ENCODE results near the gene DSE. TPM values are rescaled to one million over a fixed set of nuclear protein-coding genes. Genes with fewer than 3 reads are reported as not detected.

Gene DSE
- polyA plus RNA-seq, 6 donors from 2014 or later = 6.9 to 28.5 (median 21.2) TPM

Other genes with a start within 250 kb of the DSE start
- gene COL10A1, start 244.8 kb upstream of the DSE start, polyA plus RNA-seq (ENCODE audit: low read depth in 6 of 6) = under 1 TPM in 3 of 6 donors, not detected in 3; 0.12 to 0.18 (median 0.16) TPM
- 10 to 100 TPM; 11.6 to 17.8 (median 14.4) TPM for gene TSPYL4, start 116.9 kb upstream of the DSE start, polyA plus RNA-seq (ENCODE audit: low read depth in 6 of 6)
- gene TSPYL1, start 91.0 kb upstream of the DSE start, polyA plus RNA-seq (ENCODE audit: low read depth in 6 of 6) = 10 to 100 TPM; 51.5 to 94.2 (median 68.1) TPM
- gene CALHM6, start 90.4 kb downstream of the DSE start, polyA plus RNA-seq (ENCODE audit: low read depth in 6 of 6) = 1,000 to 10,000 TPM in 1 of 6 donors, 100 to 1,000 TPM in 5; 687 to 1,118 (median 783) TPM
- not detected for gene CALHM5, start 140.7 kb downstream of the DSE start, polyA plus RNA-seq (ENCODE audit: low read depth in 6 of 6)
- under 1 TPM in 3 of 6 donors, not detected in 3; 0.24 to 0.84 (median 0.38) TPM for gene TRAPPC3L, start 174.7 kb downstream of the DSE start, polyA plus RNA-seq (ENCODE audit: low read depth in 6 of 6)
- under 1 TPM in 1 of 6 donors, not detected in 5; 0.32 TPM for gene CALHM4, start 182.8 kb downstream of the DSE start, polyA plus RNA-seq (ENCODE audit: low read depth in 6 of 6)
- 10 to 100 TPM; 39.7 to 61.6 (median 49.7) TPM for gene RWDD1, start 200.6 kb downstream of the DSE start, polyA plus RNA-seq (ENCODE audit: low read depth in 6 of 6)
- gene RSPH4A, start 245.5 kb downstream of the DSE start, polyA plus RNA-seq (ENCODE audit: low read depth in 6 of 6) = under 1 TPM in 2 of 6 donors, not detected in 4; 0.13 to 0.25 TPM